WTC11 (cell line): ENCODE measurements around the gene MRPL51.

Experiments
- CREB1 ChIP-seq: sonication (generic); formaldehyde crosslinking; IDR thresholded peaks from 2 replicates; pipeline ENCODE4 v1.8.0; 2023; ENCODE audit warnings: mild to moderate bottlenecking, missing genetic modification reagents
- IRF2 ChIP-seq: sonication (generic); formaldehyde crosslinking; IDR thresholded peaks from 2 replicates; pipeline ENCODE4 v1.8.0; 2022; ENCODE audit warnings: low read depth, missing genetic modification reagents, borderline replicate concordance
- NR3C1 ChIP-seq: sonication (generic); formaldehyde crosslinking; conservative IDR thresholded peaks from 2 replicates; pipeline ENCODE4 v1.8.1; 2023; ENCODE audit warnings: low read depth, mild to moderate bottlenecking, missing genetic modification reagents
- ZBTB21 ChIP-seq: sonication (generic); formaldehyde crosslinking; IDR thresholded peaks from 2 replicates; pipeline ENCODE4 v1.8.1; 2023; ENCODE audit warnings: mild to moderate bottlenecking, missing genetic modification reagents, borderline replicate concordance
- ZNF416 ChIP-seq: fragments of 250-450 bp; sonication (Bioruptor Pico); IDR thresholded peaks from 2 replicates; pipeline ENCODE4 v1.9.0; 2021; ENCODE audit warnings: mild to moderate bottlenecking, inconsistent platforms
- ZNF671 ChIP-seq: fragments of 250-450 bp; sonication (Bioruptor Pico); IDR thresholded peaks from 2 replicates; pipeline ENCODE4 v1.8.0; 2021; ENCODE audit warnings: mild to moderate bottlenecking
- TF ChIP-seq, protein P1 (sequence below): sonication (generic); formaldehyde crosslinking; IDR thresholded peaks from 2 replicates; pipeline ENCODE4 v1.8.0; 2023; ENCODE audit warnings: missing genetic modification reagents
- TF ChIP-seq, protein P2 (sequence below): fragments of 200-600 bp; IDR thresholded peaks from 2 replicates; pipeline ENCODE4 v1.8.0; 2022; ENCODE audit warnings: antibody characterized with exemption
- TF ChIP-seq, protein P3 (sequence below): sonication (generic); formaldehyde crosslinking; IDR thresholded peaks from 2 replicates; pipeline ENCODE4 v1.8.0; 2022; ENCODE audit warnings: missing genetic modification reagents
- TF ChIP-seq, protein P4 (sequence below): sonication (generic); formaldehyde crosslinking; IDR thresholded peaks from 2 replicates; pipeline ENCODE4 v1.8.0; 2022; ENCODE audit warnings: mild to moderate bottlenecking, missing genetic modification reagents

DNA sequence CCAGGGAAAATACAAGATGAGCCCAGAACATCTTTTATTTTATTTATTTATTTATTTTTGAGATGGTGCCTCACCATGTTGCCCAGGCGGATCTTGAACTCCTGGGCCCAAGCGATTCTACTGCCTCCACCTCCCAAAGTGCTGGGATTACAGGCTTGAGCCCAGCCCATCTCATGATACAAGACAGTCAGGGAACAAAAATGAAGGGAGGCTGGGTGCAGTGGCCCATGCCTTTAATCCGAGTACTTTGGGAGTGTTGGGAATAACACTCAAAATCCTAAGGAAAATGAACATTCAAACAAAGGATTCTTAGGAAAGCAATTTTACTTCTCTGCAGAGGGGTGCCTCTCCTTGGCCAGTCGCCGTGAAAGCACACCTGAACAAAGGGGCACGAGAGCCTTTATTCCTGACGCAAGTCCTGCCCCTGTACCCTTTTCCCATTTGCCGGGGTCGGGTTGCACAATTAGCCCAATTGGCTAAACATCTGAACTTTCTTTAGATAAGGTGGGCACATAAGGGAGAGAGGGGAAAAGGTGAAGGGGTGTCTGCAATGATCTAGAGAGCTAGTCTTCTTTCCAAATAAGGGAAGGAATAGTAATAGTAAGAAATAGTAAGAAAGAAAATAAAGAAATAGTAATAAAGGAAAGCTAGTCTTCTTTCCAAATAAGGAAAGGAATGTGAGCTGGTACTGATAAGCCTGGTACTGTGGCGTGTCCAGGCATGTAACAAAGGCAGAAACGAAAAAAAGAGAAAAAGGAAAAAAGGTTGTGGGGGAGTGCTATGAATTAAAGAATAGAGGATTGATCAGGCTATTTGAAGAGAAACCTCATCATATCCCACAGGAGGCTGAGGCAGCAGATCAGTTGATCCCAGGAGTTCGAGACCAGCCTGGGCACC is 14.3 kb upstream of the MRPL51 start:
- no peak for TF ChIP-seq ZBTB21 (CRISPR knock-in tag)
- TF ChIP-seq, protein P1, sequence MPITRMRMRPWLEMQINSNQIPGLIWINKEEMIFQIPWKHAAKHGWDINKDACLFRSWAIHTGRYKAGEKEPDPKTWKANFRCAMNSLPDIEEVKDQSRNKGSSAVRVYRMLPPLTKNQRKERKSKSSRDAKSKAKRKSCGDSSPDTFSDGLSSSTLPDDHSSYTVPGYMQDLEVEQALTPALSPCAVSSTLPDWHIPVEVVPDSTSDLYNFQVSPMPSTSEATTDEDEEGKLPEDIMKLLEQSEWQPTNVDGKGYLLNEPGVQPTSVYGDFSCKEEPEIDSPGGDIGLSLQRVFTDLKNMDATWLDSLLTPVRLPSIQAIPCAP (CRISPR knock-in tag) = no peak
- TF ChIP-seq, protein P2, sequence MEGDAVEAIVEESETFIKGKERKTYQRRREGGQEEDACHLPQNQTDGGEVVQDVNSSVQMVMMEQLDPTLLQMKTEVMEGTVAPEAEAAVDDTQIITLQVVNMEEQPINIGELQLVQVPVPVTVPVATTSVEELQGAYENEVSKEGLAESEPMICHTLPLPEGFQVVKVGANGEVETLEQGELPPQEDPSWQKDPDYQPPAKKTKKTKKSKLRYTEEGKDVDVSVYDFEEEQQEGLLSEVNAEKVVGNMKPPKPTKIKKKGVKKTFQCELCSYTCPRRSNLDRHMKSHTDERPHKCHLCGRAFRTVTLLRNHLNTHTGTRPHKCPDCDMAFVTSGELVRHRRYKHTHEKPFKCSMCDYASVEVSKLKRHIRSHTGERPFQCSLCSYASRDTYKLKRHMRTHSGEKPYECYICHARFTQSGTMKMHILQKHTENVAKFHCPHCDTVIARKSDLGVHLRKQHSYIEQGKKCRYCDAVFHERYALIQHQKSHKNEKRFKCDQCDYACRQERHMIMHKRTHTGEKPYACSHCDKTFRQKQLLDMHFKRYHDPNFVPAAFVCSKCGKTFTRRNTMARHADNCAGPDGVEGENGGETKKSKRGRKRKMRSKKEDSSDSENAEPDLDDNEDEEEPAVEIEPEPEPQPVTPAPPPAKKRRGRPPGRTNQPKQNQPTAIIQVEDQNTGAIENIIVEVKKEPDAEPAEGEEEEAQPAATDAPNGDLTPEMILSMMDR = no peak
- TF ChIP-seq CREB1 = no peak
- no peak for TF ChIP-seq ZNF416
- no peak for TF ChIP-seq ZNF671 (CRISPR knock-in tag)
- no peak for TF ChIP-seq NR3C1
- TF ChIP-seq, protein P3, sequence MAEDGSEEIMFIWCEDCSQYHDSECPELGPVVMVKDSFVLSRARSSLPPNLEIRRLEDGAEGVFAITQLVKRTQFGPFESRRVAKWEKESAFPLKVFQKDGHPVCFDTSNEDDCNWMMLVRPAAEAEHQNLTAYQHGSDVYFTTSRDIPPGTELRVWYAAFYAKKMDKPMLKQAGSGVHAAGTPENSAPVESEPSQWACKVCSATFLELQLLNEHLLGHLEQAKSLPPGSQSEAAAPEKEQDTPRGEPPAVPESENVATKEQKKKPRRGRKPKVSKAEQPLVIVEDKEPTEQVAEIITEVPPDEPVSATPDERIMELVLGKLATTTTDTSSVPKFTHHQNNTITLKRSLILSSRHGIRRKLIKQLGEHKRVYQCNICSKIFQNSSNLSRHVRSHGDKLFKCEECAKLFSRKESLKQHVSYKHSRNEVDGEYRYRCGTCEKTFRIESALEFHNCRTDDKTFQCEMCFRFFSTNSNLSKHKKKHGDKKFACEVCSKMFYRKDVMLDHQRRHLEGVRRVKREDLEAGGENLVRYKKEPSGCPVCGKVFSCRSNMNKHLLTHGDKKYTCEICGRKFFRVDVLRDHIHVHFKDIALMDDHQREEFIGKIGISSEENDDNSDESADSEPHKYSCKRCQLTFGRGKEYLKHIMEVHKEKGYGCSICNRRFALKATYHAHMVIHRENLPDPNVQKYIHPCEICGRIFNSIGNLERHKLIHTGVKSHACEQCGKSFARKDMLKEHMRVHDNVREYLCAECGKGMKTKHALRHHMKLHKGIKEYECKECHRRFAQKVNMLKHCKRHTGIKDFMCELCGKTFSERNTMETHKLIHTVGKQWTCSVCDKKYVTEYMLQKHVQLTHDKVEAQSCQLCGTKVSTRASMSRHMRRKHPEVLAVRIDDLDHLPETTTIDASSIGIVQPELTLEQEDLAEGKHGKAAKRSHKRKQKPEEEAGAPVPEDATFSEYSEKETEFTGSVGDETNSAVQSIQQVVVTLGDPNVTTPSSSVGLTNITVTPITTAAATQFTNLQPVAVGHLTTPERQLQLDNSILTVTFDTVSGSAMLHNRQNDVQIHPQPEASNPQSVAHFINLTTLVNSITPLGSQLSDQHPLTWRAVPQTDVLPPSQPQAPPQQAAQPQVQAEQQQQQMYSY (CRISPR knock-in tag) = no peak
- no peak for TF ChIP-seq IRF2 (CRISPR knock-in tag)
- TF ChIP-seq, protein P4, sequence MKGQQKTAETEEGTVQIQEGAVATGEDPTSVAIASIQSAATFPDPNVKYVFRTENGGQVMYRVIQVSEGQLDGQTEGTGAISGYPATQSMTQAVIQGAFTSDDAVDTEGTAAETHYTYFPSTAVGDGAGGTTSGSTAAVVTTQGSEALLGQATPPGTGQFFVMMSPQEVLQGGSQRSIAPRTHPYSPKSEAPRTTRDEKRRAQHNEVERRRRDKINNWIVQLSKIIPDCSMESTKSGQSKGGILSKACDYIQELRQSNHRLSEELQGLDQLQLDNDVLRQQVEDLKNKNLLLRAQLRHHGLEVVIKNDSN (CRISPR knock-in tag) = no peak
